Hepatocyte (in vitro differentiated cells): ENCODE data around the gene MCF2L2.

Experiments
- EZH2 ChIP-seq: fragments of 200-600 bp; sonication (generic); IDR thresholded peaks from 2 replicates; pipeline ENCODE4 v1.6.1; 2016; ENCODE audit warnings: antibody characterized with exemption, mild to moderate bottlenecking, borderline replicate concordance
- EZH2phosphoT487 ChIP-seq: fragments of 200-600 bp; sonication (generic); IDR thresholded peaks from one replicate; pipeline ENCODE4 v1.6.1; 2018; ENCODE audit warnings: antibody characterized with exemption, mild to moderate bottlenecking, low read depth, moderate library complexity; ENCODE audit not compliant: unreplicated experiment, severe bottlenecking
- TF ChIP-seq, protein P1 (sequence below): fragments of 200-600 bp; sonication (generic); IDR thresholded peaks from 2 replicates; pipeline ENCODE4 v1.5.1; 2016; ENCODE audit warnings: antibody characterized with exemption, mild to moderate bottlenecking; ENCODE audit not compliant: poor library complexity

- TF ChIP-seq, protein P1, sequence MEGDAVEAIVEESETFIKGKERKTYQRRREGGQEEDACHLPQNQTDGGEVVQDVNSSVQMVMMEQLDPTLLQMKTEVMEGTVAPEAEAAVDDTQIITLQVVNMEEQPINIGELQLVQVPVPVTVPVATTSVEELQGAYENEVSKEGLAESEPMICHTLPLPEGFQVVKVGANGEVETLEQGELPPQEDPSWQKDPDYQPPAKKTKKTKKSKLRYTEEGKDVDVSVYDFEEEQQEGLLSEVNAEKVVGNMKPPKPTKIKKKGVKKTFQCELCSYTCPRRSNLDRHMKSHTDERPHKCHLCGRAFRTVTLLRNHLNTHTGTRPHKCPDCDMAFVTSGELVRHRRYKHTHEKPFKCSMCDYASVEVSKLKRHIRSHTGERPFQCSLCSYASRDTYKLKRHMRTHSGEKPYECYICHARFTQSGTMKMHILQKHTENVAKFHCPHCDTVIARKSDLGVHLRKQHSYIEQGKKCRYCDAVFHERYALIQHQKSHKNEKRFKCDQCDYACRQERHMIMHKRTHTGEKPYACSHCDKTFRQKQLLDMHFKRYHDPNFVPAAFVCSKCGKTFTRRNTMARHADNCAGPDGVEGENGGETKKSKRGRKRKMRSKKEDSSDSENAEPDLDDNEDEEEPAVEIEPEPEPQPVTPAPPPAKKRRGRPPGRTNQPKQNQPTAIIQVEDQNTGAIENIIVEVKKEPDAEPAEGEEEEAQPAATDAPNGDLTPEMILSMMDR = no peak
- TF ChIP-seq EZH2 = no peak
- TF ChIP-seq EZH2phosphoT487 = no peak
Observed at GRCh38 chr3:183353421-183353820, 75.0 kb downstream of the MCF2L2 start.
